Esophagus squamous epithelium (tissue), 5 donors: ENCODE results near the gene ZNF136. TPM values are rescaled to one million over a fixed set of nuclear protein-coding genes. Genes with fewer than 3 reads are reported as not detected.

ENCODE experiments used
- DNase-seq: peaks from one replicate; lab custom pipeline; 2025; lab: John Stamatoyannopoulos, UW
- H3K27ac ChIP-seq, 4 donors: fragments of 200-600 bp; sonication (generic); one replicate each; pipeline ENCODE4 v1.5.1; 2016 to 2019; ENCODE audit warnings: mild to moderate bottlenecking in 1 of 4
- H3K27me3 ChIP-seq, 4 donors: fragments of 200-600 bp; sonication (generic); 1 replicate in 3 of 4; 2 replicates in 1 of 4; pipeline versions ENCODE4 v1.5.1 to v1.6.0; 2017 to 2021; ENCODE audit warnings: antibody characterized with exemption in 1 of 4
- H3K36me3 ChIP-seq, 3 donors: fragments of 200-600 bp; sonication (generic); one replicate each; pipeline ENCODE4 v1.5.1; 2016 to 2019
- H3K4me1 ChIP-seq, 3 donors: fragments of 200-600 bp; sonication (generic); one replicate each; pipeline ENCODE4 v1.5.1; 2017 to 2019
- H3K4me3 ChIP-seq, 4 donors: fragments of 200-600 bp; sonication (generic); 1 replicate in 3 of 4; 2 replicates in 1 of 4; pipeline ENCODE4 v1.5.1; 2016 to 2019; ENCODE audit warnings: mild to moderate bottlenecking in 2 of 4, moderate library complexity in 1 of 4
- H3K9me3 ChIP-seq, 3 donors: fragments of 200-600 bp; sonication (generic); one replicate each; pipeline ENCODE4 v1.5.1; 2016 to 2019
- CTCF ChIP-seq, 6 experiments: fragments of 450-650 bp in 4 of 6; fragments of 200-600 bp in 2 of 6; sonication (generic) in 2 of 6; IDR thresholded peaks; one replicate each; pipeline ENCODE4 v1.5.1; 2016 to 2019; ENCODE audit warnings: antibody characterized with exemption in 6 of 6, mild to moderate bottlenecking in 4 of 6, moderate library complexity in 4 of 6
- POLR2A ChIP-seq, 4 donors: fragments of 450-650 bp; IDR thresholded peaks; one replicate each; pipeline ENCODE4 v1.6.1; 2017; ENCODE audit warnings: antibody characterized with exemption in 4 of 4, mild to moderate bottlenecking in 4 of 4, moderate library complexity in 3 of 4
- whole genome bisulfite sequencing, 2 donors: methylation state at CpG; one replicate each; pipeline ENCODE4 v1.1.5; 2018; 5-methylcytosine and 5-hydroxymethylcytosine counted together
- intact Hi-C: fragments of 100-400 bp; cut with DNase I; formaldehyde crosslinking; loops from one replicate; pipeline ENCODE4 v1.15.0; 2022
- total RNA-seq, 4 donors: library from RNA; depleted of rRNA; stranded (reverse); fragments of >200 nt; gene quantifications; one replicate each; pipeline ENCODE4 v1.1.0, GENCODE V29; 2016
- donor health status: DM: yes; HTN: yes; CAD: no.

Gene ZNF136
- total RNA-seq, 4 donors from 2014 or later: 1.6 to 10.9 (median 5.0) TPM

- Histone ChIP-seq H3K36me3 (peaks cover 0 to 48% (median 0%) of the 10 kb centered on the region in 3 donors), H3K27ac (no peak overlapping the region), H3K9me3 (peaks cover 0 to 45% (median 4%) of the 10 kb centered on the region in 3 donors), H3K4me1 (no peaks in the 10 kb centered on the region), H3K4me3 (no peak overlapping the region), H3K27me3 (no peaks in the 10 kb centered on the region)
- TF ChIP-seq POLR2A (IDR thresholded peaks at IDR 0.05) (no peak), CTCF (IDR thresholded peaks at IDR 0.05) (no peak)
- DNase-seq: no peak
- intact Hi-C loops: no loop called here
- WGBS, 2 donors: 99 to 100% methylated on average over 1 to 14 of the region's 37 CpGs
These were observed 74.4 kb downstream of the ZNF136 start for GRCh38 chr19:12237143-12237839.

Other genes with a start within 250 kb of the ZNF136 start
- 10 to 100 TPM in 2 of 4 donors, 1 to 10 TPM in 2; 6.4 to 13.9 (median 9.9) TPM for gene ZNF700, start 238.0 kb upstream of the ZNF136 start, total RNA-seq
- gene ZNF763, start 198.1 kb upstream of the ZNF136 start, total RNA-seq: 1 to 10 TPM; 1.2 to 2.6 (median 2.1) TPM
- gene ZNF433, start 127.4 kb upstream of the ZNF136 start, total RNA-seq: 10 to 100 TPM in 1 of 4 donors, 1 to 10 TPM in 3; 4.5 to 21.0 (median 5.6) TPM
- gene ZNF878, start 110.1 kb upstream of the ZNF136 start, total RNA-seq: under 1 TPM in 3 of 4 donors, not detected in 1; 0.38 to 0.66 (median 0.47) TPM
- 1 to 10 TPM; 2.9 to 6.3 (median 3.8) TPM for gene ZNF844, start 98.4 kb upstream of the ZNF136 start, total RNA-seq
- 1 to 10 TPM; 2.6 to 5.2 (median 3.8) TPM for gene ZNF20, start 22.7 kb upstream of the ZNF136 start, total RNA-seq
- gene ZNF625, start 6.4 kb upstream of the ZNF136 start, total RNA-seq: 1 to 10 TPM; 2.0 to 6.7 (median 5.0) TPM
- gene ZNF44, start 131.8 kb downstream of the ZNF136 start, total RNA-seq: 10 to 100 TPM in 1 of 4 donors, 1 to 10 TPM in 3; 5.9 to 11.6 (median 6.7) TPM
- gene ZNF563, start 170.5 kb downstream of the ZNF136 start, total RNA-seq: 1 to 10 TPM in 2 of 4 donors, under 1 TPM in 2; 0.19 to 5.0 (median 2.7) TPM
- 1 to 10 TPM in 2 of 4 donors, under 1 TPM in 2; 0.45 to 2.5 (median 1.1) TPM for gene ZNF442, start 202.6 kb downstream of the ZNF136 start, total RNA-seq
- 1 to 10 TPM; 1.3 to 3.4 (median 2.3) TPM for gene ZNF799, start 238.2 kb downstream of the ZNF136 start, total RNA-seq